HG03135 (cell line): ENCODE results near the gene PHACTR1.

Experiments
- ATAC-seq: cut with Tn5 transposase; IDR thresholded peaks from one replicate; pipeline ENCODE4 v1.9.1; 2021; ENCODE audit warnings: mild to moderate bottlenecking, moderate library complexity; ENCODE audit not compliant: unreplicated experiment

Gene PHACTR1

GRCh38 chr6:13053006-13053461 lies 336.5 kb downstream of the PHACTR1 start:
- ATAC-seq, result no peak

- no peak for ATAC-seq
Observed at GRCh38 chr6:13058051-13058450, 341.5 kb downstream of the PHACTR1 start.

- ATAC-seq, result no peak
Observed at GRCh38 chr6:13059026-13059425, 342.5 kb downstream of the PHACTR1 start.

- no peak for ATAC-seq
Observed at GRCh38 chr6:13063300-13063918, 346.8 kb downstream of the PHACTR1 start.

DNA sequence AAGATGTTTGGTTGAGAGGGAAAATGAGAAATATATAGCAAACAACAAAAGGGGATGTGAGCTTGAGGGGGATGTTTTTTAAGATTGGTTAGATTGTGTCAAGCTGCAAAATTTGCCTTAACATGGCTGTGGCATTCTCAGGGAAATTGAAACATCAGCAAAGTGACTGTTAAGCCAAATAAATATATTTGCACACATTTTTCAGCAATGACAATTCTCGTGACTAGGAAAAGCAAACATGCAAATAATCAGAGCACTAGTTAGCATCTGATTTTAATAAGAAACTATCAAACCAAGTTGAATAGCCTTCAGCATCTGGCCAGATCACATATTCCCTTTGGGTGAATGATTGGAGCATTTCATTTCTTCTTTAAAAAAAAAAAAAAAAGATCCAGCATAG lies 349.0 kb downstream of the PHACTR1 start:
- ATAC-seq, result no peak

DNA sequence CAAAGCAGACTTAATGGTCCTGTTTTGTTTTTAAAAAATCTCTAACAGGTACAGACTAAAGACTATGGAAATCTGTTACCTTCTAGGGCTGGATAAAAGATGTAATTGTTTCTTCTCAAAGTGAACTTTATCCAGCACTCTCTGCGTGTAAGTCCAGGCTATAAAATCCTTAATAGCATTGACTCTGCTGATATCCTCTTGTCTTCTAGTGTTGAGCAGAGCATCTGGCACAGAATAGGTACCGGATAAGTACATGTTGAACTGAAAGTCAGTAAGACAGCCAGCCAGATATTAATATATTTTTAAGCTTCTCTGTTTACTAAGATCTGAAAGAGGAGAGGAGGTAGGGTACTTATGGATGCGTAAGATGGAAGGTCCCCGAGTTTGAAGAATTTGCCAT lies 349.5 kb downstream of the PHACTR1 start:
- ATAC-seq, result no peak

DNA sequence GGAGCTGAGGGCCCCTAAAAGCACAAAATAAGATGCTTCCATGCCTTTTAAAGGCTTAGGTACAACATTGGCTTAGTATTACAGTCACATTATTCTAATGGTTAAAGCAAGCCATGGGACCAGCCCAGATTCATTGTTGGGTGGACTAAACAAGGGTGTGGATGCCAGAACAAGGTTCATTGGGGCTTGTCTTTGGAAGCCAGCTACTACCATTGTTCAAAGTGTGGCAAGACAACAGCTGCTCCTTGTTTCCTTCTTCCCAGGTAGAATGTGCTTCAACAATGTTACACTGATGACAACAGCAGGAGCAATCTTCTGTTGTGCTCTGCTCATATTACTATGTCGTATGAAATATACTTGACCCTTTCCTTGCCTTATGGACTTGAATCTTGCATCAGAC lies 350.3 kb downstream of the PHACTR1 start:
- no peak for ATAC-seq

DNA sequence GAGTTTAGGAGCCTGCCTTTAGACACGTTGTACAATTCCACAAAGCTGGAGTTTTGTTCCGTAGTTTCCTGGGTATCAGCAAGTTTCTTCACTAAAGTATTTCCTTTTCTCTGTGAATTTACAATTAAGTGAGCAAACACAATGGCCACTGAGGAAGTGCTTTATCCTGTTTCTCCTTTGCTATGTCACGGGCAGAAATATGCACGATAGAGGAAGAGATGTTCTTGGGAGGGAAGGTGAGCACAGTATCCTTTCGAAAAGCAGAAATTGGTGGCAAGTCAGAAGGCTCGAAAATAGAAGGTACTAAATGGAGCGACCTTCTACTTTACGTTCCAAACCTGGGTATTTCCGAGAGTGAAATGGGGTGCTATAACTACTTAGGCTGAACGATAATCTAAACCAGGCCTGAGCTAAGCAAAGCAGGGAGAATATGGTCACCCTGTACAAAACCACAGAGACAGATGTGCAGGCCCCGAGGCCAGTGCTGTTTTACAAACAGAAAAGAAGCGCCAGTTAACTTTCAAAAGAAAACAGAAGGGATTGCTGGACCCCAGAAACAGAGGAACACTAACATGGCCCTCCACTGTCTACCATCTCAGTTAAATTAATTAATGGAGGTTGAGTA lies 352.1 kb downstream of the PHACTR1 start:
- ATAC-seq, result no peak

DNA sequence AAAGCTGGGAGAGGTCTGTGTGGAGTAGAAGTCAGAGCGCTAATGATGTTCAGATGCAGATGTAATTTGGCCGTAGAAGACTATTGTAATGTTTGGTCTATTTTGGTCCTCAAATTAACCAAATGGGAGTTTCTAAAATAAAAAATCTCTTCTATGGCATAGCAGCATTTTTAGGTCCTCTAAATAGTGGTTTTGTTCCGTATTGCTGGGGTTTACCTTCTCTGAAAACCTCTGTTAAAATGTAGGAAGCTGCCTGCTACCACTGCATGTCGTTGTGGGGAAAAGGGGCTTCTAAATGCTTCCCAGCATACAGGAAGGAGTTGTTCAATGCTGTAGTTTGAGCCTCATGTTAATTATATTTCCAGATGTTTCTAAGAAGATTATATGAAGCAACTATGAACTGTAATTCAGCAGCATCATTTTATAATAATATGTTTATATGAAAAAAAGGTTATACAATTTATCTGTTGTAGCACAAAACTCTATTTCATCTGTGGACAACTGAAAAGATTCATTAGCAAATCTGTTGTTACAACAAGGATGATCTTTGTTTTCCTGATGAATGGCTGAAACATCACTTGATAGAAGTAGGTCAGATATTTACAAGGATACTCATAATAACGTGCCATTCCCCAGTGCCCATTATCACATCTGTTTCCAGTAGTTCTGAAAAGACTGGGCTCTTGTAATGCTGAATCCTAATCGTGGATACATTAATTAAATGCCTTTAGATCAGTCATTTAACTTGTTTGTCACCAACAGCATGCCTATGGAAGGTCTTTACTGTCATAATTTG lies 355.2 kb downstream of the PHACTR1 start:
- no peak for ATAC-seq

- ATAC-seq, result no peak
Observed at GRCh38 chr6:13072686-13073347, 356.2 kb downstream of the PHACTR1 start.

DNA sequence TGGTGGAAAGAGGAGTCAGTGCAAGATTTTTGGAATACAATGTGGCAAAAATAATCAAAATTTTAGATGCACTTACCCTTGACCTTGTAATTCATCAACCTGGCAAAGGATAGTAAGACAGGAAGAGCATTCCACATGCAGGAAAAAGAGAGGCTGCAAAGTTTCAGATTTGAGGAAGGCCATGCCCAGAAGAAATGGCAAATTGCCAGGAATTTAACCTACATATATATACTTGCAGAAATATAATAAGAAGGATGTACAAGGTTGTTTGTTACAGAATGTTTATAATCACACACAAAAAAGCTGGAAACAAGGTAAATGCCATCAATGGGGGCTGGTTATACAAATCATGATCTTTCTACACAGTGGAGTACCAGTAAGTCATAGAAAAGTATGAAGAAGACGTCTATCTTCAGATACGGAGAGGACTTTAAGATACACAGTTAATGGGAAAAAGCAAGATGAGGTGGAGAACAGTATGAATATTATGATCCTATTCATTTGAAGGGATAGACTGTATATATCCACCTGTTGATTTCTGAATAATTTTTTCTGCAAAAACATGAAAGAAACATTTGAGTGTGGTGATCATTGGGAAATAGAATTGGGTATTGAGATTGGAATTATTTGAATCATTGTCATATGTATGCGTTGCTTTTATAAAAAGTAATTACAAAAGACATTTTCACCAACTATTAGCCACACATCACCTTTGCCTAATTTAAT lies 358.0 kb downstream of the PHACTR1 start:
- no peak for ATAC-seq

DNA sequence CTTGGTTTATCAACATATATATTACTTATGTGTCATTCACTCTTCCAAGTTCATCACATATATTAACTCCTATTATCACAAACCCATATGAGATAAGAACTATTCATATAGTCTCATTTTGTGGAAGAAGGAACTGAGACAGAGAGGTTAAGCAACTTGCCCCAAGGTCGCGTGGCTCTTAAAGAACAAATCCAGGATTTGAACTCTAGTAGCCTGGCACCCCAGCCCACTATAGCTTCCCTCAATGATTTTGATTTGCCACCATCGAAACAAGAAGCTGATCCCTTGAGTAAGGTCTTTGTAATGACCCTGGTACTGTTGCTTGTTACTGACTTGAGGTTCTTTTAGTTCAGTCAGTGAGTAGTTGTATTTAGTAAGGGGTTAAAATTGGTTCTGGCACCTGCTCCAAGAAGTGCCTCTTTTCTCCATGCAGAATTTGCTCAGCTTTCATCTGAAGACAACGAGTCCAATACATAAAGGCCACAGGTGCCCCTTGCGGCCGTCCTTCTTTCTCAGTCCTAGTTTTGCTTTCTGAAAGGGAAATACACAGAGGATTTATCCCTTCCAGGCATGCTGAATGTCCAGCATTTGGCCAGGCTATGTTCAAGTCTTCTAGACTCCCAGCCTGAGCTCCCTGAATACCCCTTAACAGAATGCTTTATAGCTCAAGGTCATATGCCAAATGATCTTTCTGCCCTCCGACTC lies 358.7 kb downstream of the PHACTR1 start:
- no peak for ATAC-seq

DNA sequence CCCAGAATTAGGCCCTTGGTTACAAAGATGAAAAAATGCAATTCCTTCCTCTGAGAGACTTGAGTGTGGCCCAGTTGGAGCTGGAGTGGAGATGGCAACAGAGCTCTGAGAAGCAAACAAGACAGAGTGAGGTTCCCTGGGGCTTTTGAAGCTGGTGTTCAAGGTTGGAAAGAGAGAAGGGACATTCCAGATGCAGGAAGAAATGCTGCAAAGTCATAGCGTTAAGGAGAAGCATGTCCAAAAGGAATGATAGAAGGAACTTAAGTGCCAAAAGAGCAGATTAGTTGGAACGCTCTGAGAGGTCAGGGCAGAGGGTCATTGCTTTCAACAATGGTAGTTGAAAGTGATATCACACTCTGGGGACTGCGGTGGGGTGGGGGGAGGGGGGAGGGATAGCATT lies 360.0 kb downstream of the PHACTR1 start:
- no peak for ATAC-seq

DNA sequence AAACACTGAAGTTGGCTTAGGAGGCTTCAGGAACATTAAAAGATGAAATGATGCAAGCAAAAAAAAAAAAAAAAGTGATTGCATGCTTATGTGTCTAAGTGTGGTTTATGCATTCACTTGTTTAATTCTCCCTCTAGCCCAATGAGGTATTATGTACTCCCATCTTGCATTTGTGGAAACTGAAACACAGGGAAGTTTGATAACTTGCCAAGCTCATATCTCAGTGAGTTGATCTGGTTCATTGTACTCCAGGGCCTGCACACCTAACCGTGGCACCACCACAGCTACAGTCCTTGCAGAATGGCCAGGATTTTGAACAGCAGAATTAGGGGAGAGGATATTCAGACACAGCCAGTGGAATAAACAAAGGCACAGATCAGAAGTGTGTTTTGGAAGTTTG lies 360.6 kb downstream of the PHACTR1 start:
- ATAC-seq, result no peak

GRCh38 chr6:13079096-13079723 lies 362.6 kb downstream of the PHACTR1 start:
- no peak for ATAC-seq

GRCh38 chr6:13080462-13081188 lies 364.1 kb downstream of the PHACTR1 start:
- ATAC-seq, result no peak

- no peak for ATAC-seq
Observed at GRCh38 chr6:13081189-13081563, 364.6 kb downstream of the PHACTR1 start.

DNA sequence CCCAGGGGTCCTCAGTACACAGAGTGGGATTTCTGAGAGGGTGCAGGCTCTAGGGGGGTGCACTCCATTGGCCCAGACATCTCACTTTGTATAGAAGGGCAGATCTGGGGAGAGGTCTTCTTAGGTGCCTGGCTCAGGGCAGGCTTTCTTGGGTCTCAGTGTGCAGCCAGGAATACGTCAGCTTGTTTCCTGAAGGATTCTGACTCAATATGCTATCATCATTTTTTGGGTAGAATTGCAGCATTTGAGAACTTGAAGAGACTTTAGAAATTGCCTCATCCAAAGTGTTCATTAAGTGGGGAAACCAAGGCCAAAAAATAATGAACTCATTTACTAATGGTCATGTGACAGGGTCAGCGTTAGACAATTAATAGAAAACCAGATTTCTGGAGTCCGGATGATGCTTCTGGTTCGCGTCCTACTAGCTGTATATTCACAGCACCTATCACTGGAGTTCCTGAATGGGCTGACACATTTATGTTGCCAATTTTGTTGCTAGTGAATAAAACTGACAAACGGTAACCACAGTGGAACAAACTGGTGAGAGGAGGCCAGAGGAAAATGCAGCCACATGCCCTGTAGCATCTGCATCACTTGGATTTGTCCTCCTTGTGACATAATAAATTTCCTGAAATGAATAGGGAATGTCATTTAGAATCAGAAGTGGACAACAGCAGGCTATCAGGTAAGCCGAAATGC lies 372.9 kb downstream of the PHACTR1 start:
- no peak for ATAC-seq

DNA sequence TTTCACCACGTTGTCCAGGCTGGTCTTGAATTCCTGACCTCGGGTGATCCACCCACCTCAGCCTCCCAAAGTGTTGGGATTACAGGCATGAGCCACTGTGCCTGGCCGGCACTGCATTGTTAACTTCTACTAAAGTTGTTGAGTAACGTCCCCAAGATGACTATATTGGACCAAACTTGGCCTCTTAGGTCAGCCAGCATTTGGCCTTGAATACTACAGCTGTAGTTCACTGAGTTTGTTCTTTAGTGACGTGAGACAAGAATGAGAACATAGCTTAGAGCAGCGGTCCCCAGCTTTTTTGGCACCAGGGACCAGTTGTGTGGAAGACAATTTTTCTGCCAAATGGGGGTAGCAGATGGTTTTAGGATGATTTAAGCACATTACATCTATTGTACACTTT lies 374.6 kb downstream of the PHACTR1 start:
- ATAC-seq, result no peak
